Esophagus (tissue), 2 donors: ENCODE measurements around the gene GATA2. TPM values are rescaled to one million over a fixed set of nuclear protein-coding genes. Genes with fewer than 3 reads are reported as not detected.

Experiments
- H3K27ac ChIP-seq, 2 donors: one replicate each; pipeline ENCODE4 v1.5.1; 2013; ENCODE audit warnings: low read depth in 2 of 2, mild to moderate bottlenecking in 2 of 2, inconsistent platforms in 1 of 2, low read length in 1 of 2, moderate library complexity in 1 of 2
- H3K27me3 ChIP-seq, 2 donors: one replicate each; pipeline ENCODE4 v1.6.1; 2013; ENCODE audit warnings: low read length in 2 of 2, control low read depth in 1 of 2, mild to moderate bottlenecking in 1 of 2; ENCODE audit not compliant: insufficient read depth in 2 of 2, control insufficient read depth in 1 of 2
- H3K36me3 ChIP-seq, 2 donors: one replicate each; pipeline ENCODE4 v1.6.1; 2013; ENCODE audit warnings: low read length in 1 of 2; ENCODE audit not compliant: control insufficient read depth in 2 of 2, insufficient read depth in 2 of 2
- H3K4me1 ChIP-seq, 2 donors: one replicate each; pipeline ENCODE4 v1.6.1; 2013; ENCODE audit warnings: low read length in 1 of 2; ENCODE audit not compliant: control insufficient read depth in 2 of 2, insufficient read depth in 2 of 2
- H3K4me3 ChIP-seq, 2 donors: one replicate each; pipeline ENCODE4 v1.5.1; 2013; ENCODE audit warnings: low read length in 2 of 2, mild to moderate bottlenecking in 2 of 2, low read depth in 1 of 2, moderate library complexity in 1 of 2
- H3K9me3 ChIP-seq, 2 donors: one replicate each; pipeline ENCODE4 v1.6.1; 2013; ENCODE audit warnings: mild to moderate bottlenecking in 2 of 2, low read depth in 1 of 2, low read length in 1 of 2, moderate library complexity in 1 of 2; ENCODE audit not compliant: control insufficient read depth in 2 of 2, insufficient read depth in 1 of 2
- WGBS, 2 donors: extraction: QIAGEN DNeasy Blood & Tissue Kit; methylation state at CpG; one replicate each; pipeline ENCODE4 v1.1.7; 2013; 5-methylcytosine and 5-hydroxymethylcytosine counted together
- polyA plus RNA-seq, 2 donors: library from polyadenylated mRNA; stranded (reverse); fragments of 200-250 nt; gene quantifications; one replicate each; pipeline ENCODE4 v1.2.3, GENCODE V29; 2013
- donor health status: healthy with polysubstance abuse.
- donor health status: Bipolar disorder and iron deficiency.

GATA2 gene
- polyA plus RNA-seq, 2 donors = 2.2 to 2.3 TPM

DNA sequence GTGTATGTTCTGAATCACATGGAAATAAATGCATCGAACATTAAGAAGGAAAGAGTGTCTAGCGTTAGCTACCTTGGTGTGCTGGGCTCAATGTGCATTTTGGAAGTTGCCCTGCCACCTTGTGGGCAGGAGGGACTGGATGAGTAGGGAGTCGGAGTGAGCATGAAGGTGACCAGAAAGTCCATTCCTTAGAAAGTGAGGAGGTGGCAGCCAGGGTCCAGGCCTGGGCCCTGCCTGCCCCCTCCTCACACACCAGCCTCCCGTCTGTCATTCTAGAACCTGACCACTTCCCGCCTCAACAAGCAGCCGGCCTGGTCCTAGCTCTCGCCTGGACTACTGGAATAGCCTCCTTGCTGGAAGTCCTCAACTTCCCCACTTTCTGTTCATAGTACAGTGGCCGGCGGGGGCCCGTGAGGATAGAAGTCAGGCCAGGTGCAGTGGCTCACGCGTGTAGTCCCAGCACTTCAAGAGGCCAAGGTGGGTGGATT is 10.2 kb upstream of the GATA2 start:
- Histone ChIP-seq H3K27me3 (peaks cover 5 to 6% of the 10 kb centered on the region in 2 donors), H3K27ac (no peak overlapping the region), H3K36me3 (no peaks in the 10 kb centered on the region), H3K4me1 (no peaks in the 10 kb centered on the region), H3K9me3 (no peaks in the 10 kb centered on the region), H3K4me3 (no peak overlapping the region)
- 84 to 85% methylated on average over 12 of the region's 12 CpGs for WGBS, 2 donors

DNA sequence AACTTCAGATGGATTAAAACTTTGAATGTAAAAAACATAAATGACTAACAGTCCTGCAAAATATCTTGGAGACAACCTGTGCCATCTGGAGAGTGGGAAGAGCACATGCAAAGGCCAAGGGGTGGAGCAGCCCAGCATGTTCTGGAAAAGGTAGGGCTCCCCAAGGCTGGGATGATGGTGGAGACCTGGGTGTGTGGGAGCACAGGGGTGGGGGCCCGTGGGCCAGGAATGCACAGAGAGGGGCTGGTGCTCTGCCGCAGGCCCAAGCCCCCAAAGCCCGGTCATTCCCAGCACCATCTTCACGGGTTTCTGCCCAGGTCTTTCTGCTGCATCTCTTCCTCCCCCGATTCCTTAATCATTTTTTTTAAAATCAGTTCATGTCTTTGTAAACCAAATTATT is 9.7 kb upstream of the GATA2 start:
- Histone ChIP-seq H3K27ac (no peak overlapping the region), H3K9me3 (no peaks in the 10 kb centered on the region), H3K4me1 (no peaks in the 10 kb centered on the region), H3K36me3 (no peaks in the 10 kb centered on the region), H3K27me3 (peaks cover 5 to 6% of the 10 kb centered on the region in 2 donors), H3K4me3 (no peak overlapping the region)
- WGBS, 2 donors = 84 to 89% methylated on average over 5 of the region's 5 CpGs

DNA sequence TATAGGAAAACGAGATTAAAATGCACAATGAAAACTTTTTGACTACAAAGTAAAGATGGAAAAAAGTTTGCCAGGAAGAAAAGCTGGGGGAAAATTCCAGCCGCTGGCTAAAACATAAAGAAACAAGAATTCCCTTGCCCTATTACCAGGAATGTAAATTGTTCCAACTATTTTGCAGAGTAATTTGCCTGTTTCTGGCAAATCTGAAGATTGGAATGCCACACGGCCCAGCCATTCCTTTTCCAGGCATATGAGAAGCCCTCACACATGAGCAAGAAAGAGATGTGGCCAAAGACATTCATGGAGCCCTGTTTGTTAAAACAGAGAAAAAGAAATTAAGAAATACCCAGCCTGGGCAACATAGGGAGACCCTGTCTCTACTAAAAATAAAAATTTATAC is 8.4 kb upstream of the GATA2 start:
- Histone ChIP-seq H3K4me1 (peaks cover 7 to 9% of the 10 kb centered on the region in 2 donors), H3K4me3 (no peak overlapping the region), H3K27me3 (peaks cover 10 to 15% of the 10 kb centered on the region in 2 donors), H3K36me3 (no peaks in the 10 kb centered on the region), H3K27ac (no peak overlapping the region), H3K9me3 (no peaks in the 10 kb centered on the region)
- WGBS, 2 donors = 70 to 72% methylated on average over 3 of the region's 3 CpGs

DNA sequence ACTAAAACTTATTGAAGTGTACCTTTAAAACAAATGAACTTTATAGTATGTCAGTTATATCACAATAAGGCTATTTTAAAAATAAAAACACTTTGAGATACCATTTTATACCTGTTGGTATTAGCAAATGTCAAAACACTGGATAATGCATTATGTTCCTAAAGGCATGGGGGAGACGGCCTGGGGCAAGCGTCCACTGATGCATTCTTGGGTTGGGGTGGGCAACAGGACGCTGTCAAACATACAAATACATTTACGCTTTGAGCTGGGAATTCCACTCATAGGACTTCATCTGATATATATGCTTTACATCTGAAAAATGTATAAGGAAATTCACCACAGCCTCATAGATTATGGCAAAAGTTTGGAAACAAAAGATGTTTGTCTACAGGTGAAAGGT is 7.6 kb upstream of the GATA2 start:
- Histone ChIP-seq H3K36me3 (no peaks in the 10 kb centered on the region), H3K9me3 (no peaks in the 10 kb centered on the region), H3K27ac (no peak overlapping the region), H3K4me3 (no peak overlapping the region), H3K4me1 (peaks cover 7 to 9% of the 10 kb centered on the region in 2 donors), H3K27me3 (peaks cover 12 to 18% of the 10 kb centered on the region in 2 donors)
- WGBS, 2 donors = 83 to 90% methylated on average over 4 of the region's 4 CpGs

DNA sequence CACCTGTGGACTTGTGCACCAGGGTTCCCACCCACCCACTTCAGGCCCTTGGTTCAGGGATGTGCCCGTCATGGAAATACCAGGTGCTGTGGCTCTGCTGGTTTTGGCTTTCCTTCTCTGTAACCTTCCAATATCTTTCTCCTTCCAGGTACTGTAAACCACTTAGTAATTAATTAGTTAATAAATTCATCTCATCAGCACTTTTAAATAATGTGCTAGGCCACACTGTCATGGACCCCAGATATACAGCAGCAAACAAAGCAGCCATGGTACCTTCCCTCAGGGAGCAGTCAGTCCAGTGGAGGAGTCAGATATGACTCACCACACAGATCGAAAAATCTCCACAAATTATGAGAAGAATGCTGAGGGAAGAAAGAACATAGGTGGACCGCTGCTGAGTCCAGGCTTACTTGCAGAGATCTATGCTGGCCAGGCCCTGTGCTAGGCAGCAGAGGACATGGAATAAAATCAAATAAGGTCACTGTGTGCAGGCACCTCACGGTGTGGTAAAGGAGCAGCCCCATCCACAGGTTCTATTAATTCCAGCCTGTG is 6.8 kb upstream of the GATA2 start:
- H3K4me1 ChIP-seq = peaks cover 7 to 9% of the 10 kb centered on the region in 2 donors
- no peaks in the 10 kb centered on the region for H3K9me3 ChIP-seq
- H3K27me3 ChIP-seq = peaks cover 16 to 18% of the 10 kb centered on the region in 2 donors
- WGBS, 2 donors = 75 to 85% methylated on average over 4 of the region's 4 CpGs
- no peak overlapping the region for H3K27ac ChIP-seq
- H3K36me3 ChIP-seq = no peaks in the 10 kb centered on the region
- no peak overlapping the region for H3K4me3 ChIP-seq

DNA sequence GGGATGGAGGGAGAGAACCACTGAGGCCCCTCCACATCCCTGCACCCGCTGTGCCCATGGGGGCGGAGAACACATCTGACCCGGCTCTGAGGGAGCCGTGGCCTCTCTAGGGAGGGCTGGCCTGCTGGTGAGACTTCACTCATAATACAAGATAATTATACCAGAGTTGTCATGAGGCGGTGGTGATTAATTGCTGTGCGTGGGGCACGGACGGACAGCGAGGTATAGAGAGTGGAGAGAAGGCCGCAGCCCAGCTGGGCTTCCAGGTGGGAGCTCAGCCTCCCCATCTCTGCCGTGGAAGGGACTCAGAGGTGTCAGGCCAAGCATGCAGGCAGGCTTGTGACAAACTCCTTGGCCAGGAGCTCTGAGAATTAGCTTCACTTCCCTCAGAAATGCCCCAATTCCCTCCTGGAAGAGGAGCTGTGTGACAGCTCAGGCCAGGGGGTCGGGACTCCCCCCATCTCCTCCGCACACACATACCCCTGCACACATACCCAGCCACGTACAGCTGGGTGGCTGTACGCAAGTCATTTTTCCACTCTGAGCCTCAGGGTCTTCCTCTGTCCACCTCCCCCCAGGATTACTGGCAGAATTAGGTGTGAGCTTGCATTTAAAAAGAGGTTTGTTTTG is 6.0 kb upstream of the GATA2 start:
- Histone ChIP-seq H3K36me3 (no peaks in the 10 kb centered on the region), H3K27me3 (peaks cover 16 to 18% of the 10 kb centered on the region in 2 donors), H3K27ac (no peak overlapping the region), H3K4me1 (peaks cover 7 to 9% of the 10 kb centered on the region in 2 donors), H3K9me3 (no peaks in the 10 kb centered on the region), H3K4me3 (no peak overlapping the region)
- WGBS, 2 donors = 69 to 70% methylated on average over 15 of the region's 15 CpGs

DNA sequence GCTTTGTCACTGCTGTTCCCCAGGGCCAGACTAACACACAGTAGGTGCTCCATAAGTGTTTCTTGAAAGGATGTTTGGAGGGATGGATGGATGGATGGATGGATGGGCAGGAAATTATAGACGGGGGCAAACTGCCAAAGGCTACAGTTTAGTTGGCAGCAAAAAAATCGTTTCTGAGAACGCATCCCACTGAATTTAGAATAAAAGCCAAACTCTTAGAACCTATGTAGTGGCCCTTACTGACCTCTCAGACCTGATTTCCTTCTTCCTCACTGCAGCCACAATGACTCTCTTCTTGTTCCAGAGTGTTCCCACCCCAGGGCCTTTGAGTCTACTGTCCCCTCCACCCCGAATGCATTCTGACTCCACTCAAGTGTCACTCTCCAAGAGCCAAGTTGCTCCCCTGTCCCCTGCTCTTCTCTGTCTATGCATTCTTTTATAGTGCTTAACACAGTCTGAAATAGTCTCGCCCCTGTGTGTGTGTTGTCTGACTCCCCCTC is 5.2 kb upstream of the GATA2 start:
- no peak overlapping the region for H3K27ac ChIP-seq
- peaks cover 7 to 9% of the 10 kb centered on the region in 2 donors for H3K4me1 ChIP-seq
- no peaks in the 10 kb centered on the region for H3K9me3 ChIP-seq
- H3K36me3 ChIP-seq = no peaks in the 10 kb centered on the region
- peaks cover 22% of the 10 kb centered on the region in 2 donors for H3K27me3 ChIP-seq
- 30 to 31% methylated on average over 5 of the region's 5 CpGs for WGBS, 2 donors
- H3K4me3 ChIP-seq = peak overlapping the region in 1 of 2 donors; percentile 51

DNA sequence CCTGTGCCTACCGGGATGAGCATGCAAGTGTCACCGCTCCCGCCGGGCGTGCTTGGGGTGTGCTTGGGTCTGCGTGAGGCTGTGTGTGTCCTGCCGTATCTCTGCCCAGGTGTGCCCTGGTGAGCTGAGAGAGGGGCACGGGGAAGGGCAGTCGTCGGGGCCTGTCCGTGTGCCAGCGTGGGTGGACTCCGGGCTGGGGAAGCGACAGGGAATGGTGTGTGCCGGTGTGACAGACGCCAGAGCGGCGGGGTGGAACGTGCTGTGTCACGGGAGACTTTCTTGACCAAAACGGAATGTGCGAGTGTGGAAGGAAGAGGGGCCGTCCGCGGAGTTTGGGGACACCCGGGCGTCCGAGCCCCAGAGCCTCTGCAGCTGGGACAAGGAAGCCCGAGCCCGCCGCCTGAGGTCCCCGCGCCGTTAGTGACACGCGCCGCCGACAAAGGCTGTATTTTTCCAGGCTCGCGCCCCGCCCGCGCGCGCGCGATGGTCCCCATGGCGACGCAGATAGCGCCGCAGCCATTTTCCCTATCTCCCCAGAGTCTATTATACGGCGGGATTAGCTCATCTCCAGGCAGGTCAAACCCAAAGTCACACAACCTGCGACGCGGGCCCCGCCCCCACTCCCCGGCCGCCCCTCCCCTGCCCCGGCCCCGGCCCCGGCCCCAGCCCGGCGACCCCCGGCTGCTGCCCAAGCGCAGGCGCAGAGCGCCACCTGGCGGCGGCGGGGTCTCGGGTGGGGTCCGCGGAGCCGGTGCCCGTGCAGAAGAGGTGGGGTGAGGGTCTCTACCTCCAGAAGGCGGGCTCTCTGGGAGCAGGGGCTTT is 4.5 kb upstream of the GATA2 start:
- H3K27me3 ChIP-seq = peaks cover 24 to 28% of the 10 kb centered on the region in 2 donors
- peaks cover 9 to 12% of the 10 kb centered on the region in 2 donors for H3K4me1 ChIP-seq
- H3K9me3 ChIP-seq = no peaks in the 10 kb centered on the region
- 4% methylated on average over 77 of the region's 77 CpGs for WGBS, 2 donors
- peak overlapping the region; percentile 33 to 51 for H3K4me3 ChIP-seq
- H3K36me3 ChIP-seq = no peaks in the 10 kb centered on the region
- H3K27ac ChIP-seq = no peak overlapping the region

DNA sequence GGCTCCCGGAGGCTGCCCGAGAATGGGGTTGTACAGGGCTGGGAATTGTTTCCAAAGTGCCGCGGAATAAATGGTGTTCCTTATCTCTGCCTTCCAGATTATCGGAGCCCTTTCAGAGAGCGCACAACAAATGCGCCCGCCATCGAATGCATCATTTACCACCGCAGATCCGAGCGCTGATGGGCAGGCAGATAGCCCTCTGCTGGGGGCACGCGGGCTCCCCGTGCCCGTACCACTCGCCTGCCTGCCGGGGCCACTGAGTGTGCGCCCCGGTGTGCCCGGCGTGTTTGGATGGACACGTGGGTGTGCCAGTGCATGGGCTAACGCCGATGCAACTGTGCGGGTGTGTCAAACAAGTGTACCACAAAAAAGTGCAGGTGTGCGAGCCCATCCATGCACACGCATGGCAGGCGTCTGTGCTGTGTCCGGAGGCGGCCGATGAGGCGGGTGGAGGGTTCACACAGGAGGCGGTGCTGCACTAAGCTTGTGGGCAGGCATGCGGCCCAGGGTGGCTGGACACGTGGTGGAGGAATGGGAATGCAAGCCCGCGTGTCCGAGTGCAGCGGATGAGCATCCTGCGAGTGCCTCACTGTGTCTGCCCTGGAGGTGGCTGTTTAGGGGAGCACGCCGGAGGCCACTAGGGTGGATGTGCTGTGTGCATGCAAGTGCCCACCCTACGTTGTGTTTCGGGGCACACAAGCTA is 3.8 kb upstream of the GATA2 start:
- Histone ChIP-seq H3K4me1 (peaks cover 10 to 12% of the 10 kb centered on the region in 2 donors), H3K36me3 (no peaks in the 10 kb centered on the region), H3K4me3 (peak overlapping the region in 1 of 2 donors; percentile 51), H3K27ac (no peak overlapping the region), H3K9me3 (peaks cover 0 to under 1% of the 10 kb centered on the region in 2 donors), H3K27me3 (peaks cover 24 to 34% of the 10 kb centered on the region in 2 donors)
- 26 to 27% methylated on average over 45 of the region's 45 CpGs for WGBS, 2 donors
